Prostate gland (tissue), 2 donors: ENCODE measurements around the gene C5orf52.

Experiments used
- POLR2AphosphoS5 ChIP-seq: sonication (generic); formaldehyde crosslinking; IDR thresholded peaks from one replicate; pipeline ENCODE4 v1.6.1; 2017; ENCODE audit warnings: antibody characterized with exemption
- TF ChIP-seq, protein P1 (sequence below), 4 experiments: fragments of 200-600 bp in 2 of 4; fragments of 450-650 bp in 2 of 4; sonication (generic) in 2 of 4; IDR thresholded peaks; 1 replicate in 3 of 4; 2 replicates in 1 of 4; pipeline ENCODE4 v1.5.1; 2016 to 2019; ENCODE audit warnings: antibody characterized with exemption in 4 of 4, mild to moderate bottlenecking in 2 of 4, moderate library complexity in 2 of 4

DNA sequence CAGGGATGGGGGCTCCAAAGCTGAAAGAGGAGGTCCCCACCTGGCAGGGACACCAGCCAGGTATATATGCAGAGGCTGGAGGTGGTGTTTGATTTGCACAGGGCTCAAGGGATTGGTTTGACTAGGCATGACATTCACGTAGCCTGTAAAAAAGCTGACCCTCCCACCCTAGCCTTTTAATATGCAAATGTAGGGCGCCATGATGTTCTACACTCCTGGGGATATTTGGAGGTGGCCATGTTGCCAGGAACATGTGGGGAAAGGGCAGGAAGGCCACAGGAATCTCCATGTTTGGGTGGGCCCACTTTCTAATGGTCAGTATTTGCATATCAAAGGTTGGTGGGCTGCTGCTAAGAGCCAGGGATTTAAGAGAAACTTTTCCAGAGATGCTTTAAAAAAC, 47.9 kb downstream of the C5orf52 start:
- TF ChIP-seq, protein P1, sequence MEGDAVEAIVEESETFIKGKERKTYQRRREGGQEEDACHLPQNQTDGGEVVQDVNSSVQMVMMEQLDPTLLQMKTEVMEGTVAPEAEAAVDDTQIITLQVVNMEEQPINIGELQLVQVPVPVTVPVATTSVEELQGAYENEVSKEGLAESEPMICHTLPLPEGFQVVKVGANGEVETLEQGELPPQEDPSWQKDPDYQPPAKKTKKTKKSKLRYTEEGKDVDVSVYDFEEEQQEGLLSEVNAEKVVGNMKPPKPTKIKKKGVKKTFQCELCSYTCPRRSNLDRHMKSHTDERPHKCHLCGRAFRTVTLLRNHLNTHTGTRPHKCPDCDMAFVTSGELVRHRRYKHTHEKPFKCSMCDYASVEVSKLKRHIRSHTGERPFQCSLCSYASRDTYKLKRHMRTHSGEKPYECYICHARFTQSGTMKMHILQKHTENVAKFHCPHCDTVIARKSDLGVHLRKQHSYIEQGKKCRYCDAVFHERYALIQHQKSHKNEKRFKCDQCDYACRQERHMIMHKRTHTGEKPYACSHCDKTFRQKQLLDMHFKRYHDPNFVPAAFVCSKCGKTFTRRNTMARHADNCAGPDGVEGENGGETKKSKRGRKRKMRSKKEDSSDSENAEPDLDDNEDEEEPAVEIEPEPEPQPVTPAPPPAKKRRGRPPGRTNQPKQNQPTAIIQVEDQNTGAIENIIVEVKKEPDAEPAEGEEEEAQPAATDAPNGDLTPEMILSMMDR (IDR thresholded peaks at IDR 0.05), result no peak
- no peak for TF ChIP-seq POLR2AphosphoS5
